ENCODE measurements around the gene C4orf50.

- TF ChIP-seq EZH2 (IDR thresholded peaks at IDR 0.05; ENCODE audit: insufficient read depth, poor library complexity, severe bottlenecking) (no peak), EZH2phosphoT487 (IDR thresholded peaks at IDR 0.05; ENCODE audit: insufficient read depth, low read depth) (no peak)
Measured at GRCh38 chr4:6008092-6008551, 10.1 kb downstream of the C4orf50 start.

All from GM23248 (cell line).